Tibial artery (tissue), 4 donors: ENCODE results near the gene L1CAM.

Experiments
- DNase-seq, 2 donors: peaks; one replicate each; pipeline ENCODE4 v3.0.0-alpha.2; 2019
- H3K27ac ChIP-seq, 2 donors: fragments of 200-600 bp; sonication (generic) in 1 of 2; 1 replicate in 1 of 2; 2 replicates in 1 of 2; pipeline ENCODE4 v1.5.1; 2018 to 2019; ENCODE audit warnings: mild to moderate bottlenecking in 1 of 2
- H3K27me3 ChIP-seq, 2 donors: fragments of 200-600 bp; sonication (generic) in 1 of 2; one replicate each; pipeline versions ENCODE4 v1.5.1 to v1.6.0; 2016 to 2019
- H3K36me3 ChIP-seq, 3 donors: fragments of 200-600 bp; sonication (generic) in 2 of 3; one replicate each; pipeline ENCODE4 v1.5.1; 2016 to 2019; ENCODE audit warnings: mild to moderate bottlenecking in 2 of 3
- H3K4me1 ChIP-seq, 4 donors: fragments of 200-600 bp; sonication (generic) in 2 of 4; 1 replicate in 3 of 4; 2 replicates in 1 of 4; pipeline ENCODE4 v1.5.1; 2016 to 2019
- H3K4me3 ChIP-seq, 2 donors: fragments of 200-600 bp; sonication (generic) in 1 of 2; 1 replicate in 1 of 2; 2 replicates in 1 of 2; pipeline ENCODE4 v1.5.1; 2018 to 2019; ENCODE audit warnings: mild to moderate bottlenecking in 2 of 2
- H3K9me3 ChIP-seq, 3 donors: fragments of 200-600 bp; sonication (generic) in 1 of 3; one replicate each; pipeline ENCODE4 v1.5.1; 2016 to 2019
- intact Hi-C: fragments of 100-400 bp; cut with DNase I; formaldehyde crosslinking; loops from one replicate; pipeline ENCODE4 v1.15.0; 2023; ENCODE audit warnings: low total_unique reads
- TF ChIP-seq, protein P1 (sequence below), 2 experiments: fragments of 200-600 bp in 1 of 2; fragments of 450-650 bp in 1 of 2; IDR thresholded peaks; one replicate each; pipeline ENCODE4 v1.5.1; 2017 to 2019; ENCODE audit warnings: antibody characterized with exemption in 2 of 2, mild to moderate bottlenecking in 1 of 2, moderate library complexity in 1 of 2

L1CAM gene

DNA sequence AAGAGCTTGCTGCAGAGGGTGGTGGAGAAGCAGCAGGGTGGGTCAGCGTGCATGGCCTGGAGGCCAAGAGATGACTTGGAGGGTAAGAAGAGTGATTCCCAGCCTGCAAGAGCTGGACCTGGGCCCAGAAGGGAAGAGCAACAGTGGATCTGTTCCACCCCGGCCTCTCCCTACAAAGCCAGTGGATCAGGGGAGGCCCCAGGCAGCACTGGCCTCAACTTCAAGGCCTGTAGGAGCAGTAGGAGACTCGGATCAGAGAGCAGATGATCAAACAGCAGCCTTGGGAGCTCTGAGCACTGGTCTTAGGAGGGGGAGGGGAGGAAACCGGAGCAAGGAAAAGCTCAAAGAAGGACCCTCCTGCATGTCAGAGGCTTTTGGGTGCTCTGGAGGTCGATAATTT lies 7.6 kb downstream of the L1CAM start:
- TF ChIP-seq, protein P1, sequence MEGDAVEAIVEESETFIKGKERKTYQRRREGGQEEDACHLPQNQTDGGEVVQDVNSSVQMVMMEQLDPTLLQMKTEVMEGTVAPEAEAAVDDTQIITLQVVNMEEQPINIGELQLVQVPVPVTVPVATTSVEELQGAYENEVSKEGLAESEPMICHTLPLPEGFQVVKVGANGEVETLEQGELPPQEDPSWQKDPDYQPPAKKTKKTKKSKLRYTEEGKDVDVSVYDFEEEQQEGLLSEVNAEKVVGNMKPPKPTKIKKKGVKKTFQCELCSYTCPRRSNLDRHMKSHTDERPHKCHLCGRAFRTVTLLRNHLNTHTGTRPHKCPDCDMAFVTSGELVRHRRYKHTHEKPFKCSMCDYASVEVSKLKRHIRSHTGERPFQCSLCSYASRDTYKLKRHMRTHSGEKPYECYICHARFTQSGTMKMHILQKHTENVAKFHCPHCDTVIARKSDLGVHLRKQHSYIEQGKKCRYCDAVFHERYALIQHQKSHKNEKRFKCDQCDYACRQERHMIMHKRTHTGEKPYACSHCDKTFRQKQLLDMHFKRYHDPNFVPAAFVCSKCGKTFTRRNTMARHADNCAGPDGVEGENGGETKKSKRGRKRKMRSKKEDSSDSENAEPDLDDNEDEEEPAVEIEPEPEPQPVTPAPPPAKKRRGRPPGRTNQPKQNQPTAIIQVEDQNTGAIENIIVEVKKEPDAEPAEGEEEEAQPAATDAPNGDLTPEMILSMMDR (IDR thresholded peaks at IDR 0.05) = no peak
- no peak overlapping the region for H3K4me3 ChIP-seq
- no peaks in the 10 kb centered on the region for H3K9me3 ChIP-seq
- no peaks in the 10 kb centered on the region for H3K36me3 ChIP-seq
- H3K27ac ChIP-seq = no peak overlapping the region
- no peak for DNase-seq
- no peaks in the 10 kb centered on the region for H3K4me1 ChIP-seq
- H3K27me3 ChIP-seq = peaks cover 0 to 57% of the 10 kb centered on the region in 2 donors
- intact Hi-C loops = no loop called here

DNA sequence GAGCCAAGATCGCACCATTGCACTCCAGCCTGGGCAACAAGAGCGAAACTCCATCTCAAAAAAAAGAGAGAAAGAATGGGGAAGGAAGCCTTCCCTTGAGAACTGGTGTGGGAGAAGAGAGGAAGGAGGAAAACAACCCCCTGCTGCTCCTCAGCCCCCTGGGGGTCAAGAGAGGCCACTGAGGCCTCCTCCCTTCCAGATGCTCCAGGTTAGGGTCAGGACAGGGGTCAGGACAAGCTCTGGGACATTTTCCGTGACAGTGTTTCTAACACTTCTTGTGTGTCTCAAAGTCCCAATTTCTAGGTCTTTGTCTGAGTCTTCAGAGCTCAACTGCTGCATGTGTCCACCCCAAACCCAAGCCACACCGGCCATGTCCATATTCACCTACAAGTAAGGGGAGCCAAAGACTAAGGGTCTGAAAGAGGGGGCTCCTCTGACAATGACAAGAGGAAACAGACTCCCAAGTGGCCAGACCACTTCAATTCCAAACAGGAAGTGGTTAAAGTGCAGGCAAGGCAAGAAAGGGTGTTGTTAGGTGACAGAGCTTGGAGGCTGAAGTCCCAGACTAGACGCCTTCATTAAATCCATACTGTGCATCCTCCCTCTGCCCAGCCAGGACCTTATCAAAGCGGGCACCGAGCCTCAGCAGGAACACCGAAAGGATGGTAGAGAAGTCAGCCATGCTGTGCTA lies 8.3 kb downstream of the L1CAM start:
- no peak overlapping the region for H3K4me3 ChIP-seq
- no peak overlapping the region for H3K27ac ChIP-seq
- H3K36me3 ChIP-seq = no peaks in the 10 kb centered on the region
- intact Hi-C loops = no loop called here
- H3K4me1 ChIP-seq = no peaks in the 10 kb centered on the region
- H3K27me3 ChIP-seq = peaks cover 0 to 51% of the 10 kb centered on the region in 2 donors
- TF ChIP-seq, protein P1 (IDR thresholded peaks at IDR 0.05) = no peak
- no peak for DNase-seq
- H3K9me3 ChIP-seq = no peaks in the 10 kb centered on the region

DNA sequence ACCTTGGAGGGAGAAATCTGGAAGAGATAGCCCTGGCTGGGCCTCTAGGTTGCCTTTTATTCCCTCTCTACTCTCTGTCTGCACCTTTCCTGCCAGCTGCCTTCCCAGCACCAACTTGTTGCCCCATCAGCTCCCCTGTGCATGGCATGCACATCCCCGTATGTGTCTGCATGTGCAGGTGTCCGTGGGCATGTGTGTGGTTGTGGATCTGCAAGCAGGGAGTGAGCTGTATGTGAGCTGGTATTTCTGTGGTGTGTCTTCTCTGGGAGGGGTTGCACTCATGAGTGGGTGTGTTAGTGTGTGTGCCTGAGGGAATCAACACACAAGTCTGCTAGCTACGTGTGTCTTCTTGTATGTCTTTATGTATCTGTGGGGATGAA lies 9.9 kb downstream of the L1CAM start:
- Histone ChIP-seq H3K36me3 (no peaks in the 10 kb centered on the region), H3K27ac (no peak overlapping the region), H3K4me3 (no peak overlapping the region), H3K27me3 (peaks cover 0 to 36% of the 10 kb centered on the region in 2 donors), H3K9me3 (no peaks in the 10 kb centered on the region), H3K4me1 (no peaks in the 10 kb centered on the region)
- DNase-seq = no peak
- intact Hi-C loops = no loop called here
- TF ChIP-seq, protein P1 (IDR thresholded peaks at IDR 0.05) = no peak

DNA sequence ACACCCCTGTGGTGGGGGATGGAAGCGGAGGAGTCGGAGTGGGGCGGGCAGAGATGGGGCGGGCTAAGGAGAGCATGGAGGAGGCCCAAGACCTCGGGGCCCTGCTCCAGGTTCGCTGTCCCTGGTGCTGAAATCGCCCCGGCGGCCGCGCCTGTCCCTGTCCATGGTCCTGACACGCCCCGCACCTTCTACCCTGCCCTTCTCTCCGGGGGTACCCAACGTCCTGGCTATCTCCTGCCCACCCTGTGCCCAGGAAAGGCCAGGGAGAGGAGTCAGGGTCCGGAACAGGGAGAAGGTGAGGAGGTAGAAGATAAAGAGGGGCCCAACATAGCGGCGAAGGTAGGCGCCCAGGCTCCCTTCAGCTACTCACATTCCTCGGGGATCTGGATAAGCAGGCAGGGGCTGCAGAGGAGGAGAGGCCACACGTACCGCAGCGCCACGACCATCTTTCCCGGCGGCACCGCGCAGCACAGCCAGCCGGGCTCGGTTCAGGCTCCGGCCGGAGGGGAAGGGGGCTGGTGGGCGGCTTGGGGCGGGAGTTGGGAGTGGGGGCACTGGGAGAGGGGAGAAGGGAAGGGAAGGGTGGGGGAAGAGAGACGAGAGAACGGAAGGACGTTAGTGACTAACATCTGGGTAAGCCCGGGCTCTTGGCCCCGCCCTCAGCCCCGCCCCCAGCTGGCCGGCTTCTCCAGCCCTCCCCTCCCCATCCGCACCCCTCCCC lies 10.4 kb downstream of the L1CAM start:
- Histone ChIP-seq H3K27ac (no peak overlapping the region), H3K36me3 (no peaks in the 10 kb centered on the region), H3K27me3 (peaks cover 0 to 39% of the 10 kb centered on the region in 2 donors), H3K4me1 (no peaks in the 10 kb centered on the region), H3K9me3 (no peaks in the 10 kb centered on the region), H3K4me3 (no peak overlapping the region)
- peak in 1 of 2 donors; percentile 65 for DNase-seq
- intact Hi-C loops = no loop called here
- TF ChIP-seq, protein P1 (IDR thresholded peaks at IDR 0.05) = no peak

DNA sequence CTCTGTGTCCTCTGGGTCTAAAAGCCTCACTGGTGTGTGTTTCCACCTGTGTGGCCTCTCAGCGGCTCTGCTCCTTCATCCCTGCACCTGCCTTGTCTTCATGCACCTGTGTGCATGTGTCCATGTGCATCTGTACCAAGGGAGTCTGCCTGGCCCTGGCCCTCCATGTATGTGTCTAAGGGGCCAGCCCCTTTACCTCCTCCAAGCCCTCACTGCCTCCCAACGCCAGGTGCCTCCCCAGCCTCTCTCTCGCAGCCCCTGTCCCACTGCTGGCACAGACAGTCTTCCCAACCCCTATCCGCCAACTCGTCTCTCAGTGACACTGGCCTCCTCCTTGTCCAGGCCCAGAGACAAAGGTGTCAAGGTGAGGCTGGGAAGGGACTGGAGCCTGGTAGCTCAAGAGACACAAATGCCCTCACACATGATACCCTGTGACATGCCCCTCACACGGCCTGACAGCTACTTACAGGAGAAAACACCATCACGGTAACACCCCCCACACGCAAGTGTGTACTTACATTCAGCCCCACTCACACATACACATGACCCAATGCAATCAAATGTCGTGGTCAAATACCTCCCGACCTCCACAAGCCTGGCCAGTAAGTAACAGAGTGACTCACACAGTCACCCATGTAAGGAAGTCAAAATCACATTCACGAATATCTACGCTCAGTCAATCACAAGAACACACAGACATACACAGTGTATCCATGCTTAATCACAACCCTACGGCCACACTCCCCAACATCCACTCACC lies 11.4 kb downstream of the L1CAM start:
- TF ChIP-seq, protein P1 (IDR thresholded peaks at IDR 0.05) = no peak
- no peak overlapping the region for H3K27ac ChIP-seq
- H3K4me3 ChIP-seq = no peak overlapping the region
- H3K9me3 ChIP-seq = no peaks in the 10 kb centered on the region
- H3K4me1 ChIP-seq = no peaks in the 10 kb centered on the region
- no peaks in the 10 kb centered on the region for H3K36me3 ChIP-seq
- intact Hi-C loops = no loop called here
- no peak for DNase-seq
- peaks cover 0 to 36% of the 10 kb centered on the region in 2 donors for H3K27me3 ChIP-seq
